ENCODE results near the gene TMPO.

DNA sequence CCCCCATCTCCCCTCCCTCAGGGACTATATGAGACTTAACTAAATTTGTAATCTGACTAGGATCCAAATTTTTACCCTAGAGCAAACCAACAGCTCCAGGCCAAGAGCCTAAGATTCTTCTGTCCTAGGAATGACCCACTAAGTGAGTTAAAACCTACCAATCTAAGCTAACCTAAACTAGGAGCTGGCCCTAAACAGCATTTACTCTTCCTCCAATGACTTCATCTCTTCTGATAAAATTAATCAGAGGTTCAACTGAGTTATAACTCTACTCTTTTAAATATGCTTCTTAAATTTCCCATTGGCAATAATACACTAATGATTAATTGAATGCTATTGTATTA is 39.9 kb upstream of the TMPO start:
- TF ChIP-seq, protein P1, sequence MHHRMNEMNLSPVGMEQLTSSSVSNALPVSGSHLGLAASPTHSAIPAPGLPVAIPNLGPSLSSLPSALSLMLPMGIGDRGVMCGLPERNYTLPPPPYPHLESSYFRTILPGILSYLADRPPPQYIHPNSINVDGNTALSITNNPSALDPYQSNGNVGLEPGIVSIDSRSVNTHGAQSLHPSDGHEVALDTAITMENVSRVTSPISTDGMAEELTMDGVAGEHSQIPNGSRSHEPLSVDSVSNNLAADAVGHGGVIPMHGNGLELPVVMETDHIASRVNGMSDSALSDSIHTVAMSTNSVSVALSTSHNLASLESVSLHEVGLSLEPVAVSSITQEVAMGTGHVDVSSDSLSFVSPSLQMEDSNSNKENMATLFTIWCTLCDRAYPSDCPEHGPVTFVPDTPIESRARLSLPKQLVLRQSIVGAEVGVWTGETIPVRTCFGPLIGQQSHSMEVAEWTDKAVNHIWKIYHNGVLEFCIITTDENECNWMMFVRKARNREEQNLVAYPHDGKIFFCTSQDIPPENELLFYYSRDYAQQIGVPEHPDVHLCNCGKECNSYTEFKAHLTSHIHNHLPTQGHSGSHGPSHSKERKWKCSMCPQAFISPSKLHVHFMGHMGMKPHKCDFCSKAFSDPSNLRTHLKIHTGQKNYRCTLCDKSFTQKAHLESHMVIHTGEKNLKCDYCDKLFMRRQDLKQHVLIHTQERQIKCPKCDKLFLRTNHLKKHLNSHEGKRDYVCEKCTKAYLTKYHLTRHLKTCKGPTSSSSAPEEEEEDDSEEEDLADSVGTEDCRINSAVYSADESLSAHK (tag by site-specific recombination; IDR thresholded peaks at IDR 0.05), result no peak
- TF ChIP-seq, protein P2, sequence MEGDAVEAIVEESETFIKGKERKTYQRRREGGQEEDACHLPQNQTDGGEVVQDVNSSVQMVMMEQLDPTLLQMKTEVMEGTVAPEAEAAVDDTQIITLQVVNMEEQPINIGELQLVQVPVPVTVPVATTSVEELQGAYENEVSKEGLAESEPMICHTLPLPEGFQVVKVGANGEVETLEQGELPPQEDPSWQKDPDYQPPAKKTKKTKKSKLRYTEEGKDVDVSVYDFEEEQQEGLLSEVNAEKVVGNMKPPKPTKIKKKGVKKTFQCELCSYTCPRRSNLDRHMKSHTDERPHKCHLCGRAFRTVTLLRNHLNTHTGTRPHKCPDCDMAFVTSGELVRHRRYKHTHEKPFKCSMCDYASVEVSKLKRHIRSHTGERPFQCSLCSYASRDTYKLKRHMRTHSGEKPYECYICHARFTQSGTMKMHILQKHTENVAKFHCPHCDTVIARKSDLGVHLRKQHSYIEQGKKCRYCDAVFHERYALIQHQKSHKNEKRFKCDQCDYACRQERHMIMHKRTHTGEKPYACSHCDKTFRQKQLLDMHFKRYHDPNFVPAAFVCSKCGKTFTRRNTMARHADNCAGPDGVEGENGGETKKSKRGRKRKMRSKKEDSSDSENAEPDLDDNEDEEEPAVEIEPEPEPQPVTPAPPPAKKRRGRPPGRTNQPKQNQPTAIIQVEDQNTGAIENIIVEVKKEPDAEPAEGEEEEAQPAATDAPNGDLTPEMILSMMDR (tag by site-specific recombination; IDR thresholded peaks at IDR 0.05), result no peak
- TF ChIP-seq ZEB2 (tag by site-specific recombination; IDR thresholded peaks at IDR 0.05) (no peak), KLF9 (tag by site-specific recombination; IDR thresholded peaks at IDR 0.05; ENCODE audit: low read depth) (no peak), ZFP41 (tag by site-specific recombination; IDR thresholded peaks at IDR 0.05; ENCODE audit: borderline replicate concordance) (no peak)
- TF ChIP-seq, protein P3, sequence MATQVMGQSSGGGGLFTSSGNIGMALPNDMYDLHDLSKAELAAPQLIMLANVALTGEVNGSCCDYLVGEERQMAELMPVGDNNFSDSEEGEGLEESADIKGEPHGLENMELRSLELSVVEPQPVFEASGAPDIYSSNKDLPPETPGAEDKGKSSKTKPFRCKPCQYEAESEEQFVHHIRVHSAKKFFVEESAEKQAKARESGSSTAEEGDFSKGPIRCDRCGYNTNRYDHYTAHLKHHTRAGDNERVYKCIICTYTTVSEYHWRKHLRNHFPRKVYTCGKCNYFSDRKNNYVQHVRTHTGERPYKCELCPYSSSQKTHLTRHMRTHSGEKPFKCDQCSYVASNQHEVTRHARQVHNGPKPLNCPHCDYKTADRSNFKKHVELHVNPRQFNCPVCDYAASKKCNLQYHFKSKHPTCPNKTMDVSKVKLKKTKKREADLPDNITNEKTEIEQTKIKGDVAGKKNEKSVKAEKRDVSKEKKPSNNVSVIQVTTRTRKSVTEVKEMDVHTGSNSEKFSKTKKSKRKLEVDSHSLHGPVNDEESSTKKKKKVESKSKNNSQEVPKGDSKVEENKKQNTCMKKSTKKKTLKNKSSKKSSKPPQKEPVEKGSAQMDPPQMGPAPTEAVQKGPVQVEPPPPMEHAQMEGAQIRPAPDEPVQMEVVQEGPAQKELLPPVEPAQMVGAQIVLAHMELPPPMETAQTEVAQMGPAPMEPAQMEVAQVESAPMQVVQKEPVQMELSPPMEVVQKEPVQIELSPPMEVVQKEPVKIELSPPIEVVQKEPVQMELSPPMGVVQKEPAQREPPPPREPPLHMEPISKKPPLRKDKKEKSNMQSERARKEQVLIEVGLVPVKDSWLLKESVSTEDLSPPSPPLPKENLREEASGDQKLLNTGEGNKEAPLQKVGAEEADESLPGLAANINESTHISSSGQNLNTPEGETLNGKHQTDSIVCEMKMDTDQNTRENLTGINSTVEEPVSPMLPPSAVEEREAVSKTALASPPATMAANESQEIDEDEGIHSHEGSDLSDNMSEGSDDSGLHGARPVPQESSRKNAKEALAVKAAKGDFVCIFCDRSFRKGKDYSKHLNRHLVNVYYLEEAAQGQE (tag by site-specific recombination; IDR thresholded peaks at IDR 0.05), result no peak
